AG04450 (cell line): ENCODE results near the gene GSG1. TPM values are rescaled to one million over a fixed set of nuclear protein-coding genes. Genes with fewer than 3 reads are reported as not detected.

ENCODE experiments used
- CTCF ChIA-PET: fragments of 300-600, 350-600 bp; formaldehyde crosslinking; extraction: SDS; loops from one replicate; lab custom pipeline; 2022; ENCODE audit warnings: antibody characterized with exemption, inconsistent platforms; lab: Charles Lee
- POLR2A ChIA-PET: fragments of 350-600 bp; formaldehyde crosslinking; extraction: SDS; loops from one replicate; lab custom pipeline; 2021; ENCODE audit warnings: antibody characterized with exemption, inconsistent platforms; lab: Yijun Ruan, JAX
- DNase-seq: peaks from one replicate; pipeline ENCODE4 v3.0.0-alpha.2; 2011; ENCODE audit warnings: low read depth, low spot score
- H3K27ac ChIP-seq: one replicate; pipeline ENCODE4 v1.5.1; 2012; ENCODE audit warnings: low read depth, low read length, control low read depth
- H3K27me3 ChIP-seq: one replicate; pipeline ENCODE4 v1.6.0; 2012; ENCODE audit warnings: low read length; ENCODE audit not compliant: control insufficient read depth, insufficient read depth
- H3K4me3 ChIP-seq: 2 replicates; pipeline ENCODE4 v1.5.1; 2011; ENCODE audit warnings: mild to moderate bottlenecking, low read depth, low read length, control low read depth
- H3K9me3 ChIP-seq: 2 replicates; pipeline ENCODE4 v1.5.1; 2012; ENCODE audit warnings: low read length; ENCODE audit not compliant: control insufficient read depth, insufficient read depth
- CTCF ChIP-seq: IDR thresholded peaks from 2 replicates; pipeline ENCODE4 v1.5.1; 2011; ENCODE audit warnings: low read depth, low read length, control low read depth, inconsistent platforms
- polyA plus RNA-seq: library from polyadenylated mRNA; depleted of rRNA; stranded (reverse); fragments of >200 nt; gene quantifications from 2 replicates; pipeline ENCODE4 v1.2.3, GENCODE V29; 2011

GSG1 gene
- polyA plus RNA-seq, 1 experiment, result 1.6 TPM

GRCh38 chr12:13148485-13148847 is 45.0 kb upstream of the GSG1 start:
- Histone ChIP-seq H3K27me3 (no peaks in the 10 kb centered on the region), H3K9me3 (no peaks in the 10 kb centered on the region), H3K27ac (no peak overlapping the region), H3K4me3 (no peak overlapping the region)
- ChIA-PET CTCF (interaction anchor here (1.2 to 1.6 kb wide), 2 partner anchors 13 to 64 kb away, joined by 3 to 4 read pairs; no protein-coding TSS in a partner anchor), POLR2A (interaction anchor here (1.1 kb wide), 1 partner anchor 22 kb away, joined by 3 read pairs; no protein-coding TSS in a partner anchor)
- no peak for DNase-seq
- no peak for TF ChIP-seq CTCF

- Histone ChIP-seq H3K27me3 (no peaks in the 10 kb centered on the region), H3K4me3 (no peak overlapping the region), H3K9me3 (no peaks in the 10 kb centered on the region), H3K27ac (no peak overlapping the region)
- ChIA-PET POLR2A (interaction anchor here (1.1 kb wide), 1 partner anchor 22 kb away, joined by 3 read pairs; no protein-coding TSS in a partner anchor), CTCF (interaction anchor here (0.7 to 1.6 kb wide), 3 partner anchors 12 to 64 kb away, joined by 3 to 4 read pairs (median 3); no protein-coding TSS in a partner anchor)
- no peak for DNase-seq
- no peak for TF ChIP-seq CTCF
These were observed 44.4 kb upstream of the GSG1 start for GRCh38 chr12:13147688-13148484.

- TF ChIP-seq CTCF, result no peak
- H3K9me3 ChIP-seq, result no peaks in the 10 kb centered on the region
- CTCF ChIA-PET, result no interaction called here
- no peak overlapping the region for H3K4me3 ChIP-seq
- H3K27me3 ChIP-seq, result no peaks in the 10 kb centered on the region
- H3K27ac ChIP-seq, result no peak overlapping the region
- no peak for DNase-seq
- POLR2A ChIA-PET, result no interaction called here
These were observed 43.0 kb upstream of the GSG1 start for GRCh38 chr12:13146336-13146938.

- peaks cover 1% of the 10 kb centered on the region; the same call in 1 of the 2 replicates for H3K9me3 ChIP-seq
- CTCF ChIA-PET, result no interaction called here
- TF ChIP-seq CTCF, result no peak
- H3K27ac ChIP-seq, result no peak overlapping the region
- no peak for DNase-seq
- POLR2A ChIA-PET, result no interaction called here
- H3K27me3 ChIP-seq, result no peaks in the 10 kb centered on the region
- no peak overlapping the region for H3K4me3 ChIP-seq
These were observed 40.9 kb upstream of the GSG1 start for GRCh38 chr12:13144266-13144828.
